Ureter (tissue), 1 donor: ENCODE results near the gene AKT3. TPM values are rescaled to one million over a fixed set of nuclear protein-coding genes. Genes with fewer than 3 reads are reported as not detected.
"Not testable (repeated sequence)": the region's sequence is repeated elsewhere in the genome, so short reads cannot be mapped to it uniquely, and the experiment has no call there.

Experiments used
- DNase-seq: peaks from one replicate; pipeline ENCODE4 v3.0.0-alpha.2; 2020; ENCODE audit warnings: low spot score
- total RNA-seq: library from RNA; stranded (reverse); gene quantifications from one replicate; pipeline ENCODE4 v1.2.4, GENCODE V29; 2023
- donor health status: DM: yes; HTN: yes; CAD: no.

Gene AKT3
- 82.3 TPM for total RNA-seq

- peak; percentile 84 for DNase-seq
These were observed at the start of gene AKT3 for GRCh38 chr1:243850202-243850451. TSS of gene AKT3 (minus strand) at chr1:243850243. CDS start at chr1:243843170, 7,073 bp downstream.

- no peak for DNase-seq
These were observed 48.2 kb upstream of the AKT3 start for GRCh38 chr1:243898278-243898677.

GRCh38 chr1:243896313-243896712 lies 46.3 kb upstream of the AKT3 start:
- no peak for DNase-seq

GRCh38 chr1:243892456-243892855 lies 42.4 kb upstream of the AKT3 start:
- no peak for DNase-seq

GRCh38 chr1:243890576-243890975 lies 40.5 kb upstream of the AKT3 start:
- no peak for DNase-seq

GRCh38 chr1:243885806-243886205 lies 35.8 kb upstream of the AKT3 start:
- DNase-seq: no peak

- no peak for DNase-seq
These were observed 34.6 kb upstream of the AKT3 start for GRCh38 chr1:243884603-243885002.

- no peak for DNase-seq
These were observed 33.5 kb upstream of the AKT3 start for GRCh38 chr1:243883551-243883950.

- no peak for DNase-seq
These were observed 32.2 kb upstream of the AKT3 start for GRCh38 chr1:243882276-243882675.

GRCh38 chr1:243877058-243877457 lies 27.0 kb upstream of the AKT3 start:
- DNase-seq: not testable (repeated sequence)

GRCh38 chr1:243855616-243856318 lies 5.7 kb upstream of the AKT3 start:
- no peak for DNase-seq

- no peak for DNase-seq
These were observed 1.7 kb upstream of the AKT3 start for GRCh38 chr1:243851765-243852164.

- DNase-seq: no peak
These were observed 1.3 kb upstream of the AKT3 start for GRCh38 chr1:243851257-243851756.

GRCh38 chr1:243850452-243851256 lies 611 bp upstream of the AKT3 start:
- peak; percentile 79 for DNase-seq

- peak; percentile 50 for DNase-seq
These were observed 432 bp downstream of the AKT3 start for GRCh38 chr1:243849421-243850201.

GRCh38 chr1:243848858-243849420 lies 1.1 kb downstream of the AKT3 start:
- peak; percentile 55 for DNase-seq

GRCh38 chr1:243848165-243848857 lies 1.7 kb downstream of the AKT3 start:
- DNase-seq: no peak

- no peak for DNase-seq
These were observed 3.3 kb downstream of the AKT3 start for GRCh38 chr1:243846761-243847160.

- no peak for DNase-seq
These were observed 4.2 kb downstream of the AKT3 start for GRCh38 chr1:243845888-243846287.

- DNase-seq: no peak
These were observed 5.9 kb downstream of the AKT3 start for GRCh38 chr1:243844186-243844585.

- no peak for DNase-seq
These were observed 7.0 kb downstream of the AKT3 start for GRCh38 chr1:243842978-243843511.
